ENCODE data around the gene LMAN1.
A peak's percentile ranks its signal among the peaks of the same experiment; 100 is the strongest.

LMAN1 gene

GRCh38 chr18:59359576-59359952 lies 499 bp upstream of the LMAN1 start:
- no peak for DNase-seq

GRCh38 chr18:59358414-59358711 lies 702 bp downstream of the LMAN1 start:
- peak; percentile 60 for DNase-seq

- peak; percentile 75 for DNase-seq
Measured at GRCh38 chr18:59357928-59358327, 1.1 kb downstream of the LMAN1 start.

- peak; percentile 48 for DNase-seq
Measured at GRCh38 chr18:59354731-59355130, 4.3 kb downstream of the LMAN1 start.

- DNase-seq = no peak
Measured at GRCh38 chr18:59353079-59353680, 5.9 kb downstream of the LMAN1 start.

- no peak for DNase-seq
Measured at GRCh38 chr18:59352250-59352855, 6.7 kb downstream of the LMAN1 start.

GRCh38 chr18:59345556-59345955 lies 13.5 kb downstream of the LMAN1 start:
- DNase-seq = peak; percentile 26

- no peak for DNase-seq
Measured at GRCh38 chr18:59344996-59345395, 14.1 kb downstream of the LMAN1 start.

GRCh38 chr18:59343926-59344325 lies 15.1 kb downstream of the LMAN1 start:
- DNase-seq = no peak

GRCh38 chr18:59340817-59341216 lies 18.2 kb downstream of the LMAN1 start:
- no peak for DNase-seq

GRCh38 chr18:59340312-59340711 lies 18.8 kb downstream of the LMAN1 start:
- DNase-seq = no peak

- no peak for DNase-seq
Measured at GRCh38 chr18:59332986-59333385, 26.1 kb downstream of the LMAN1 start.

GRCh38 chr18:59328683-59329082 lies 30.4 kb downstream of the LMAN1 start:
- DNase-seq = no peak

- DNase-seq = no peak
Measured at GRCh38 chr18:59325965-59326364, 33.1 kb downstream of the LMAN1 start.

- no peak for DNase-seq
Measured at GRCh38 chr18:59324623-59324971, 34.5 kb downstream of the LMAN1 start.

GRCh38 chr18:59323931-59324622 lies 35.0 kb downstream of the LMAN1 start:
- no peak for DNase-seq

- DNase-seq = no peak
Measured at GRCh38 chr18:59318460-59319050, 40.5 kb downstream of the LMAN1 start, which contains the start of gene CPLX4. Gene CPLX4, minus strand, starts transcription at chr18:59318649. Its CDS starts 187 bp downstream, at chr18:59318462.

GRCh38 chr18:59311631-59312030 lies 47.4 kb downstream of the LMAN1 start:
- peak; percentile 19 for DNase-seq

- no peak for DNase-seq
Measured at GRCh38 chr18:59308938-59309260, 50.2 kb downstream of the LMAN1 start.

GRCh38 chr18:59308248-59308937 lies 50.7 kb downstream of the LMAN1 start:
- DNase-seq = peak; percentile 56

GRCh38 chr18:59306640-59307039 lies 52.4 kb downstream of the LMAN1 start:
- DNase-seq = no peak

GRCh38 chr18:59305295-59305694 lies 53.8 kb downstream of the LMAN1 start:
- DNase-seq = no peak

- DNase-seq = no peak
Measured at GRCh38 chr18:59303656-59304195, 55.3 kb downstream of the LMAN1 start.

- DNase-seq = no peak
Measured at GRCh38 chr18:59303006-59303405, 56.1 kb downstream of the LMAN1 start.

Measured in HCEC 1CT (cell line).